OCI-LY1 (cell line): ENCODE data around the gene P2RY6.

Source experiments
- H2AFZ ChIP-seq: fragments of 200-600 bp; sonication (generic), shearing (Covaris generic); 2 replicates; pipeline ENCODE4 v1.6.0; 2014; ENCODE audit warnings: antibody characterized with exemption, mild to moderate bottlenecking, low read length
- H3F3A ChIP-seq: fragments of 200-600 bp; sonication (generic), shearing (Covaris generic); 2 replicates; pipeline ENCODE4 v1.6.0; 2014; ENCODE audit warnings: mild to moderate bottlenecking, antibody characterized with exemption, low read length, moderate library complexity; ENCODE audit not compliant: insufficient read depth
- H3K27ac ChIP-seq: fragments of 200-600 bp; sonication (generic); 2 replicates; pipeline ENCODE4 v1.5.1; 2014; ENCODE audit warnings: low read length, mixed run types, mild to moderate bottlenecking, low read depth; ENCODE audit not compliant: poor library complexity, severe bottlenecking
- H3K27me3 ChIP-seq: fragments of 200-600 bp; sonication (generic); 2 replicates; pipeline ENCODE4 v1.6.0; 2014; ENCODE audit warnings: antibody characterized with exemption, mild to moderate bottlenecking, low read length, moderate library complexity; ENCODE audit not compliant: insufficient read depth
- H3K36me3 ChIP-seq: fragments of 200-600 bp; sonication (generic); 2 replicates; pipeline ENCODE4 v1.6.1; 2014; ENCODE audit warnings: mild to moderate bottlenecking, antibody characterized with exemption, low read length, moderate library complexity, mixed read lengths; ENCODE audit not compliant: insufficient read depth
- H3K4me1 ChIP-seq: fragments of 200-600 bp; sonication (generic); 2 replicates; pipeline ENCODE4 v1.5.1; 2014; ENCODE audit warnings: mild to moderate bottlenecking, low read length, moderate library complexity; ENCODE audit not compliant: insufficient read depth, severe bottlenecking
- H3K4me2 ChIP-seq: fragments of 200-600 bp; sonication (generic), shearing (Covaris generic); 2 replicates; pipeline ENCODE4 v1.6.1; 2014; ENCODE audit warnings: low read length
- H3K4me3 ChIP-seq: fragments of 200-600 bp; sonication (generic); 2 replicates; pipeline ENCODE4 v1.5.1; 2014; ENCODE audit warnings: low read length, low read depth, mild to moderate bottlenecking, mixed read lengths; ENCODE audit not compliant: poor library complexity, severe bottlenecking
- H3K79me2 ChIP-seq: fragments of 200-600 bp; shearing (Covaris generic); 2 replicates; pipeline ENCODE4 v1.6.1; 2016; ENCODE audit warnings: mixed run types, low read length, mixed read lengths; ENCODE audit not compliant: insufficient read depth
- H3K9ac ChIP-seq: fragments of 200-600 bp; sonication (generic), shearing (Covaris generic); 2 replicates; pipeline ENCODE4 v1.6.1; 2014; ENCODE audit warnings: mild to moderate bottlenecking, low read length, mixed read lengths
- H3K9me2 ChIP-seq: fragments of 200-600 bp; sonication (generic), shearing (Covaris generic); 2 replicates; pipeline ENCODE4 v1.6.1; 2014; ENCODE audit warnings: low read depth, mild to moderate bottlenecking, low read length, mixed read lengths
- H3K9me3 ChIP-seq: fragments of 200-600 bp; shearing (Covaris generic); 2 replicates; pipeline ENCODE4 v1.6.1; 2014; ENCODE audit warnings: low read length, mixed read lengths
- H4K20me1 ChIP-seq: fragments of 200-600 bp; sonication (generic), shearing (Covaris generic); 2 replicates; pipeline ENCODE4 v1.6.0; 2016; ENCODE audit warnings: mild to moderate bottlenecking, low read length; ENCODE audit not compliant: insufficient read depth
- EZH2 ChIP-seq: fragments of 200-600 bp; sonication (generic), shearing (Covaris generic); IDR thresholded peaks from 2 replicates; pipeline ENCODE4 v1.8.0; 2017; ENCODE audit warnings: borderline replicate concordance, mixed run types, mild to moderate bottlenecking, antibody characterized with exemption, low read length, moderate library complexity, mixed read lengths
- TF ChIP-seq, protein P1 (sequence below): fragments of 200-600 bp; sonication (generic), shearing (Covaris generic); IDR thresholded peaks from 2 replicates; pipeline ENCODE4 v1.5.1; 2017; ENCODE audit warnings: mild to moderate bottlenecking, antibody characterized with exemption, low read length, moderate library complexity, mixed read lengths

Gene P2RY6

GRCh38 chr11:73326929-73327811, 55.0 kb downstream of the P2RY6 start:
- Histone ChIP-seq H3K4me3 (no peak overlapping the region), H3F3A (no peaks in the 10 kb centered on the region), H2AFZ (no peak overlapping the region), H3K4me2 (no peak overlapping the region), H3K9me3 (no peaks in the 10 kb centered on the region), H3K4me1 (no peaks in the 10 kb centered on the region), H4K20me1 (no peaks in the 10 kb centered on the region), H3K27ac (no peak overlapping the region), H3K27me3 (no peaks in the 10 kb centered on the region), H3K79me2 (no peaks in the 10 kb centered on the region), H3K36me3 (no peaks in the 10 kb centered on the region), H3K9ac (no peak overlapping the region), H3K9me2 (no peaks in the 10 kb centered on the region)
- TF ChIP-seq, protein P1, sequence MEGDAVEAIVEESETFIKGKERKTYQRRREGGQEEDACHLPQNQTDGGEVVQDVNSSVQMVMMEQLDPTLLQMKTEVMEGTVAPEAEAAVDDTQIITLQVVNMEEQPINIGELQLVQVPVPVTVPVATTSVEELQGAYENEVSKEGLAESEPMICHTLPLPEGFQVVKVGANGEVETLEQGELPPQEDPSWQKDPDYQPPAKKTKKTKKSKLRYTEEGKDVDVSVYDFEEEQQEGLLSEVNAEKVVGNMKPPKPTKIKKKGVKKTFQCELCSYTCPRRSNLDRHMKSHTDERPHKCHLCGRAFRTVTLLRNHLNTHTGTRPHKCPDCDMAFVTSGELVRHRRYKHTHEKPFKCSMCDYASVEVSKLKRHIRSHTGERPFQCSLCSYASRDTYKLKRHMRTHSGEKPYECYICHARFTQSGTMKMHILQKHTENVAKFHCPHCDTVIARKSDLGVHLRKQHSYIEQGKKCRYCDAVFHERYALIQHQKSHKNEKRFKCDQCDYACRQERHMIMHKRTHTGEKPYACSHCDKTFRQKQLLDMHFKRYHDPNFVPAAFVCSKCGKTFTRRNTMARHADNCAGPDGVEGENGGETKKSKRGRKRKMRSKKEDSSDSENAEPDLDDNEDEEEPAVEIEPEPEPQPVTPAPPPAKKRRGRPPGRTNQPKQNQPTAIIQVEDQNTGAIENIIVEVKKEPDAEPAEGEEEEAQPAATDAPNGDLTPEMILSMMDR, result no peak
- no peak for TF ChIP-seq EZH2

GRCh38 chr11:73327812-73328364, 55.8 kb downstream of the P2RY6 start:
- Histone ChIP-seq H3K9ac (no peak overlapping the region), H3K9me3 (no peaks in the 10 kb centered on the region), H3K27ac (no peak overlapping the region), H3K4me1 (no peaks in the 10 kb centered on the region), H3K79me2 (no peaks in the 10 kb centered on the region), H2AFZ (no peak overlapping the region), H3K9me2 (no peaks in the 10 kb centered on the region), H3K27me3 (no peaks in the 10 kb centered on the region), H3K4me2 (no peak overlapping the region), H3K4me3 (no peak overlapping the region), H3F3A (no peaks in the 10 kb centered on the region), H4K20me1 (no peaks in the 10 kb centered on the region), H3K36me3 (no peaks in the 10 kb centered on the region)
- TF ChIP-seq, protein P1, result no peak
- no peak for TF ChIP-seq EZH2

DNA sequence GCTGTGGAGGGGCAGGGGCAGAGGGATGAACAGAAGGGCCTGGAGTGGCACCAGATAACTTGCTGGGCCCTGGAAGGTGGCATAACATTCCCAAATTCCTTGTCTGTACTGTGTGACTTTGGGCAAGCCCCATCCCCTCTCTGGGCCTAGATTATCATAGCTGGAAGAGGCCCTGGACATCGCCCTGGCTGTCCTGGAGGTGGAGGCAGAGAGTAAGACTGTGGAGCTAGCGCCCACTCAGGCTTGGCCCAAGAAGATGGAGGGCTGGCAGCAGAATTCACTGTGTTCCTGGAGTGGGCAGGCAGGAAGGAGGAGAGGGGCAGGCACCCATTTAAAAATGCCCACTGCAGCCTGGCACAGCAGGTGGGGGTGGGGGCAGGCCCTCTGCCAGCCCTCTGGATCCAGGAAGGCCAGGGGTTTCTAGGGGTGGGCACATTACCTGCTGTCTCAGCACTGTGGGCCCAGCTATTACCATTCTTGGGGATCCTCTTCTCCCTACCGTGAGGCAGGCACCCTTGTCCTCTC, 58.5 kb downstream of the P2RY6 start:
- Histone ChIP-seq H3K27me3 (no peaks in the 10 kb centered on the region), H2AFZ (no peak overlapping the region), H3K27ac (no peak overlapping the region), H3K4me1 (no peaks in the 10 kb centered on the region), H4K20me1 (no peaks in the 10 kb centered on the region), H3K4me3 (no peak overlapping the region), H3K36me3 (no peaks in the 10 kb centered on the region), H3F3A (no peaks in the 10 kb centered on the region), H3K9me2 (no peaks in the 10 kb centered on the region), H3K9me3 (no peaks in the 10 kb centered on the region), H3K79me2 (no peaks in the 10 kb centered on the region), H3K9ac (no peak overlapping the region), H3K4me2 (no peak overlapping the region)
- TF ChIP-seq, protein P1, result no peak
- TF ChIP-seq EZH2, result no peak
